ENCODE measurements around the gene TLR2.
A peak's percentile ranks its signal among the peaks of the same experiment; 100 is the strongest.
"Not testable (repeated sequence)": the region's sequence is repeated elsewhere in the genome, so short reads cannot be mapped to it uniquely, and the experiment has no call there.

The TLR2 gene

DNA sequence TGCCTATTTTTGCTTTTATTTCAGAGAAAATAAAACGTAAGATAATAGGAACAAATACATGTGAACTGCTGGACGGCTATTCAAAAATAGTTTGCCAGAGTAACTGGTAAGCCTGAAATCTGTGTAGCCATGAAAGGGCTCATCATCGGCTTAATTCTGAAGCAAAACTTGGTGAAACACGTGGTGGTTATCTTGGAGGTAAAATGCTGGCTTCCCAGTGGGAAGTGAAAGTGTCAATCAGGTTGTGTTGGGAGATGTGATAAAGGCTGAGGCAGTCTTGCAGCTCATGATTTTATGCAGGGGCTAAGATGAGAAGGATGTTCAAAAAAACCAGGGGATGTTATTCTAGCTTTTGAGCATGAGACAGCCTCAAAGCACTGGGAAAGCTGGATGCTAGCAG lies 36.1 kb upstream of the TLR2 start:
- Histone ChIP-seq H3K9me3 (no peaks in the 10 kb centered on the region), H3K36me3 (replicated peaks) (no peaks in the 10 kb centered on the region), H3K4me1 (peaks cover 2% of the 10 kb centered on the region; the same call in 1 of the 2 replicates), H3K4me3 (no peak overlapping the region), H3K27me3 (ENCODE audit: low read depth) (no peaks in the 10 kb centered on the region)
- in situ Hi-C loops (cut with MboI; ENCODE audit: low sequenced_read_pairs), result no loop called here
- DNase-seq (ENCODE audit: low spot score in 2 of 2), result no peak

DNA sequence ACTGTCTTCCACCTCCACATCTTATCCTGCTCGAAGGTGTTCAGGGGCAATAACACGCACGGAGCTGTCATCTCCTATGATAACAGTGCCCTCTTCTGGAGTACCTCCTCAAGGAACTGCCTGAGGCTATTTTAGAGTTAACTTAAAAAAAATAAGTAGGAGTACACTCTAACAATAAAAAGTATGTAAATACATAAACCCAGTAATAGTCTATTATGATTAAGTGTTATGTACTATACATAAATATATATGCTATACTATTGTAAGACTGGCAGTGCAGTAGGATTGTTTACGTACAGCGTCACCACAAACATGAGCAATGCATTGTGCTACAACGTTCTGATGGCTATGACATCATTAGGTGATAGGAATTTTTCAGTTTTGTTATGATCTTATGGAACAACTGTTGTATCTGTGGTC lies 34.5 kb upstream of the TLR2 start:
- H3K36me3 ChIP-seq (replicated peaks), result no peaks in the 10 kb centered on the region
- peak; percentile 23 to 49 for DNase-seq (ENCODE audit: low spot score in 2 of 2)
- no peaks in the 10 kb centered on the region for H3K9me3 ChIP-seq
- H3K4me3 ChIP-seq, result no peak overlapping the region
- in situ Hi-C loops (cut with MboI; ENCODE audit: low sequenced_read_pairs), result no loop called here
- H3K4me1 ChIP-seq, result no peaks in the 10 kb centered on the region
- H3K27me3 ChIP-seq (ENCODE audit: low read depth), result no peaks in the 10 kb centered on the region

DNA sequence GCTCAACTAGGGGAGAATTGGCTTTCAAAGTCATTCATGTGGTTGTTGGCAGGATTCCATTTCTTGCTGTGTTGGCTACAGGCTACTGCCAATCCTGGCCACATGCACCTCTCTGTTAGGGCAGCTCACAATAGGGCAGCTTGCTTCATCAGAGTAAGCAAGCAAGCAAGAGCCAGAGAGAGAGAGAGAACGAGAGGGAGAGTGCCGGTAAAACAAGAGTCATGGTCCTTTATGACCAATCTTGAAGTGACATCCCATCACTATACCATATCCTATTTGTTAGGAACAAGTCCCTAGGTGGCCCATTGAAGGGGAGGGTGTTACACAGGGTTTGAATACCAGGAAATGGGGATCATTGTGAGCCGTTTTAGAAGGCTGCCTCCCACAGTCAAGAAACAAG lies 33.0 kb upstream of the TLR2 start:
- in situ Hi-C loops (cut with MboI; ENCODE audit: low sequenced_read_pairs), result no loop called here
- no peaks in the 10 kb centered on the region for H3K27me3 ChIP-seq (ENCODE audit: low read depth)
- no peak for DNase-seq (ENCODE audit: low spot score in 2 of 2)
- H3K9me3 ChIP-seq, result no peaks in the 10 kb centered on the region
- no peaks in the 10 kb centered on the region for H3K36me3 ChIP-seq (replicated peaks)
- H3K4me1 ChIP-seq, result no peaks in the 10 kb centered on the region
- H3K4me3 ChIP-seq, result no peak overlapping the region

DNA sequence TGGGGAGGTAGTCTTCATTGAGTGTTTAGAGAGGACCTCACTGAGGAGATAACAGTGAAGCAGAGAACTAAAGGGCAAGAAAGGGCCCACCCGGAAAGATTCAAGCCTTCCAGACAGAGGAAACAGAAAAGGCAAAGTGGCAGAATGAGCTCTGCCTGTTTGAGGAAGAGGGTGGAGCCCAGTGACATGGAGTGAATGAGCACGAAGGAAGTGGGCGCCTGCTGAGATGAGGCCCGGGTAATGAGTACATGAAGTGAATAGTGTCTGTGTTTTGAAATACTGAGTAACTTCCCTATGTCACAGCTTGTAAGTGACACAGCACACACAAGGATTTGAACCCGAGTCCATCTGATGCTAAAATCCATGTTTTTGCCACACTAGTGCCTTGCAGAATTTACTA lies 32.5 kb upstream of the TLR2 start:
- no peak for DNase-seq (ENCODE audit: low spot score in 2 of 2)
- Histone ChIP-seq H3K27me3 (ENCODE audit: low read depth) (no peaks in the 10 kb centered on the region), H3K4me1 (no peaks in the 10 kb centered on the region), H3K4me3 (no peak overlapping the region), H3K36me3 (replicated peaks) (no peaks in the 10 kb centered on the region), H3K9me3 (no peaks in the 10 kb centered on the region)
- in situ Hi-C loops (cut with MboI; ENCODE audit: low sequenced_read_pairs), result no loop called here

DNA sequence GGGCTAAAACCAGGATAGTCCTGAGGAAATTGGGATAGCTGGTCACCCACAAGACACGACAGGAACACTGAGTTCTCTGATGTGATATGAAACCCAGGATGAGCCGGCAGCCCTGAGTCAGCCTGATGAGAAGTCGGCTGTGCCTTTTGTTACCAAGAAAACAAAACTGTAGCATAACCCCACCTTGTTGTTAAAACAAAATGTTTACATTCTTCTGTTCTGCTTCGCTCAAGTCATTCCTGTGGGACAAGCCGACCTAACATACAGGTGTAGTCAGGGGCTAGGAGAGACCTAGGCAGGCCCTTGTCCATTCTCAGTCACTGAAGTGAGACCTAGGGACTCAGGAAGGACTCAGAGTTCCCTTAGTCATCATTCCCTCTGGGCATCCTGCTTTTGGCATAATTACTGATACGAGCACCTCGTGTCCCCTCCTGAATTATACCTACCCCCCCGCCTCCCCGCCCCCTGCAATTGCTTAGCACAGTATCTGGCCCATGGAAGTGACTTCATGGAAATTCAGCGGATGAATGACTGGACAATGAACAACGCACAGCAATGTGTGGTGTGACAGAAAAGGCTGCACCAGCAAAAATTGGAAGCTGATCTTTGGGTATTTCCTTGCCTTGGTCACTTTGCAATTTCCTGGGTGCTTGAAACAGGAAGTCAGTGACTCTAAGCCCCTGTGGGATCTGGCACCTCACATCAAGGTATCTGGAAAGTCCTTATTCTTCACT lies 31.9 kb upstream of the TLR2 start:
- H3K4me3 ChIP-seq, result no peak overlapping the region
- H3K27me3 ChIP-seq (ENCODE audit: low read depth), result no peaks in the 10 kb centered on the region
- DNase-seq (ENCODE audit: low spot score in 2 of 2), result no peak
- no peaks in the 10 kb centered on the region for H3K4me1 ChIP-seq
- in situ Hi-C loops (cut with MboI; ENCODE audit: low sequenced_read_pairs), result no loop called here
- H3K9me3 ChIP-seq, result no peaks in the 10 kb centered on the region
- H3K36me3 ChIP-seq (replicated peaks), result no peaks in the 10 kb centered on the region

DNA sequence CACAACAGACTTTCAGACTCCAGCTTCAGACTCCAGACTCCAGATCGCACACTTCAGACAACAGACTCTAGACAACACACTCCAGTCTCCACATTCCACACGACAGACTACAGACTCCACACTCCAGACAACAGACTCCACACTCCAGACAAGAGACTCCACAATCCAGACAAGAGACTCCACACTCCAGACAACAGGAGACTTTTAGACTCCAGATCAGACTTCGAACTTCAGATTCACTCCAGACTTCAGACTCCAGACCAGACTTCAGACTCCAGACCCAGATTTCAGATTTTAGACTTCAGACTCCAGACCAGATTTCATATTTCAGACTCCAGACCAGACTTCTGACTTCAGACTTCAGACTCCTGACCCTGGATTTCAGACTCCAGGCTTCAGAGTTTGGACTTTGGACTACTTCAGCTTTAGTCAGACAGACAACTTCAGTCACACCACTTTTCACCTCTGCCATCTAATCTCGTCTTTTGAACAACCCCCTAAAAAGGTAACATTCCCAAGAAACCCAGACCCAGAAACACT lies 29.0 kb upstream of the TLR2 start:
- in situ Hi-C loops (cut with MboI; ENCODE audit: low sequenced_read_pairs), result no loop called here
- H3K4me1 ChIP-seq, result no peaks in the 10 kb centered on the region
- no peak for DNase-seq (ENCODE audit: low spot score in 2 of 2)
- H3K4me3 ChIP-seq, result no peak overlapping the region
- no peaks in the 10 kb centered on the region for H3K27me3 ChIP-seq (ENCODE audit: low read depth)
- no peaks in the 10 kb centered on the region for H3K36me3 ChIP-seq (replicated peaks)
- no peaks in the 10 kb centered on the region for H3K9me3 ChIP-seq

DNA sequence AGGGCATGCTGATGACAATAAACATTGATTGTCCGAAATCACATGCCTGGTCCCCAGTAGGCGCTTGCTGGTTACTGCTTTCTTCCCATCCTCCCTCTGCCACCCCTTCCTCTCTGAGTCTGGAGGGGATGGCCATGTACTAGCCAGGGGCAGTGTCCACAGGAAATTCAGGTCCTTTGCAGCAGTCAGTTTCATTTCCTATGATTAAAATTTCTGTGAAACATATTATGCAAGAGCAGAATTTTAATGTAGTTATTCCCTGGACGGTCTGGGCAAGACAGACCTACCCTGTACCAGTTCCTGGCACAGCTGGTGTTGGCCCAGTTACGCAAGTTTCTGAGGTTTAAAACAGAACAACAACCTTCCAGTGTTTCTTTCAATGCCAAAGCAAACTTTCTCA lies 28.2 kb upstream of the TLR2 start:
- in situ Hi-C loops (cut with MboI; ENCODE audit: low sequenced_read_pairs), result no loop called here
- no peaks in the 10 kb centered on the region for H3K4me1 ChIP-seq
- H3K27me3 ChIP-seq (ENCODE audit: low read depth), result no peaks in the 10 kb centered on the region
- no peaks in the 10 kb centered on the region for H3K9me3 ChIP-seq
- DNase-seq (ENCODE audit: low spot score in 2 of 2), result no peak
- no peaks in the 10 kb centered on the region for H3K36me3 ChIP-seq (replicated peaks)
- no peak overlapping the region for H3K4me3 ChIP-seq

DNA sequence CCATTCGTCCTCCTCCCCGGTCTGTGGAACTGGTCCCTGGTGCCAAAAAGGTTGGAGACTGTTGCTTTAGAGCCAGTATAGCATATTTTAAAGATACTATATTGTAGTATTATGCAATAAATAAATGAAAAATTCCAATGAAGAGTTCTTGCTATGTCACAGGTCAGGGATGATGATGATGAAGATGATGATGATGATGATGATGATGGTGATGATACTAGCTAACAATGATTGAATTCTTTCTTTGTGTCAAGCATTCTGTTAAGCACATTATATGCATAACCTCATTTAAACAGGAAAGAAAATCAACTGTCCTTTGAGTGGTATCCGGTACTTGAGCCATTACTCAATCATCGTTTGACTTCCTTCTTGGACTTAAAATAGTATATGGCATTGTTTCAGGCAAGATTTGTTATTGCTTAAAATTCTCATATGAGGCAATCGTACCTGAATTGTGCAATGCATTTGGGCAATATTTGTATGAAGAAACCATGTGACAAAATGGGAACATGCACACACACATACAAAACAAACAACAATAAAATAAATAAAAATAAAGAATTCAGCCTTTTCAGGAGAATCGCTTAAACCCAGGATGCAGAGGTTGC lies 22.8 kb upstream of the TLR2 start:
- Histone ChIP-seq H3K4me3 (no peak overlapping the region), H3K9me3 (no peaks in the 10 kb centered on the region), H3K4me1 (no peaks in the 10 kb centered on the region), H3K36me3 (replicated peaks) (no peaks in the 10 kb centered on the region), H3K27me3 (ENCODE audit: low read depth) (no peaks in the 10 kb centered on the region; the same call in 1 of the 2 replicates)
- no peak for DNase-seq (ENCODE audit: low spot score in 2 of 2)
- in situ Hi-C loops (cut with MboI; ENCODE audit: low sequenced_read_pairs), result no loop called here

DNA sequence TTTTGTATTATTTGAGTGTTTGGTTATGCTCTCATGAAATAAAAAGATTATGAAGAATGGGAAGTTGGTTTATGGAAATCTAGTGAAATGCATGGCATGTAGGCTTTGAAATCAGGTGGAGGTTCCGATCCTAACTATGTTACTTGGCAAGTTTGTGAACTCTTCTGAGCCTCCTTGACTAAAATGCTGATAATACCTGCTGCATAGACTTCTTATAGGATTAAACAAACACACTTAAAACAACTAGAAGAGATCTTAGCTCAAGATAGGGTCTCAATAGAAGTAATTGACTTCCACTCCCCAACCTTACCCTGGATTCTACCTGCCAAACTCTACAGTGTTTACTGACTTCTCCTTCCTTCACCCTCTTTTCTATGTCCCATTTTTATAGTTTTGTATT lies 22.2 kb upstream of the TLR2 start:
- Histone ChIP-seq H3K27me3 (ENCODE audit: low read depth) (no peaks in the 10 kb centered on the region; the same call in 1 of the 2 replicates), H3K9me3 (no peaks in the 10 kb centered on the region), H3K4me3 (no peak overlapping the region), H3K36me3 (replicated peaks) (no peaks in the 10 kb centered on the region), H3K4me1 (no peaks in the 10 kb centered on the region)
- no peak for DNase-seq (ENCODE audit: low spot score in 2 of 2)
- in situ Hi-C loops (cut with MboI; ENCODE audit: low sequenced_read_pairs), result no loop called here

DNA sequence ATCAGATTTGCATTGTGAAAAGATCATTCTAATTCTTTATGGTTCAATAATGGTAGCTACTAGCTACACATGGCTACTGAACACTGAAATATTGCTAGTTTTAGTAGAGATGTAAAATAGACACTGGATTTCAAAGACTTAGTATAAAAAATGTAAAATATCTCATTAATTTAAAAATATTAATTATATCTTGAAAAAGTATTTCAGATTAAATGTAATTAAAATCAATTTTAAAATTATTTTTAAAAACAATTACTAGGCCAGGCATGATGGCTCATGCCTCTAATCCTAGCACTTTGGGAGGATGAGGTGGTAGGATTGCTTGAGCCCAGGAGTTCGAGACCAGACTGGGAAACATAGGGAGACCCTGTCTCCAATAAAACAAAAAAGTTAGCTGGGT lies 20.4 kb upstream of the TLR2 start:
- peaks cover 2% of the 10 kb centered on the region; the same call in 1 of the 2 replicates for H3K27me3 ChIP-seq (ENCODE audit: low read depth)
- no peaks in the 10 kb centered on the region for H3K36me3 ChIP-seq (replicated peaks)
- H3K4me3 ChIP-seq, result no peak overlapping the region
- no peaks in the 10 kb centered on the region for H3K9me3 ChIP-seq
- no peaks in the 10 kb centered on the region for H3K4me1 ChIP-seq
- in situ Hi-C loops (cut with MboI; ENCODE audit: low sequenced_read_pairs), result no loop called here
- DNase-seq (ENCODE audit: low spot score in 2 of 2), result no peak

DNA sequence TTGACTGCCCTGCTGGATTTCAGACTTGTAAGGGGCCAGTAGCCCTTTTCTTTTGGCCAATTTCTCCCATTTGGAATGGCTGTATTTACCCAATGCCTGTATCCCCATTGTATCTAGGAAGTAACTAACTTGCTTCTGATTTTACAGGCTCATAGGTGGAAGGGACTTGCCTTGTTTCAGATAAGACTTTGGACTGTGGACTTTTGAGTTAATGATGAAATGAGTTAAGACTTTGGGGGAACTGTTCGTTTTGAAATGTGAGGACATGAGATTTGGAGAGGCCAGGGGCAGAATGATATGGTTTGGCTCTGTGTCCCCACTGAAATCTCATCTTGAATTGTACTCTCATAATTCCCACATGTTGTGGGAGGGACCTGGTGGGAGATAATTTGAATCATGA lies 17.6 kb upstream of the TLR2 start:
- H3K4me3 ChIP-seq; in situ Hi-C loops (cut with MboI; ENCODE audit: low sequenced_read_pairs); H3K4me1 ChIP-seq; H3K36me3 ChIP-seq (replicated peaks); H3K27me3 ChIP-seq (ENCODE audit: low read depth); H3K9me3 ChIP-seq; DNase-seq (ENCODE audit: low spot score in 2 of 2): not testable (repeated sequence)

DNA sequence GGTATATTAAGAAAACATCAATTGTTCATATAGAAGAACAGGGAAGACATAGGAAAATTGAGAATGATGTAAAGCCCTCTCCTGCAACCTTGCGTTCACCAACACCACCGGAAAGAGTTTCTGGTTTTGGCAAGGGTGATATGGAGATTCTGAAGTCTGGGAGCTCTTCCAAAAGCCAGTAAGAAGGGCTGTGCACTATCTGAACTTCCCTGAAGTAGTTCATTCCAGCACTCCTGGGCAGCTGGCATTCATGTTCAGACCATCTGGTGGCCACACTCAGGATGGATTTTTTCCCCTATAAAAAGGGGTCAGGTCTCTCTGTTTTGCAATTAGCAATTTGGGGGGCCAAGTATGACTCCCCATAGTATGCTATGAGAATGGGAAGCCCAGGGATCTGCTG lies 15.4 kb upstream of the TLR2 start:
- Histone ChIP-seq H3K4me1 (no peaks in the 10 kb centered on the region), H3K36me3 (replicated peaks) (no peaks in the 10 kb centered on the region), H3K9me3 (no peaks in the 10 kb centered on the region), H3K27me3 (ENCODE audit: low read depth) (0 out of 2 replicates have a peak, but pooled peaks cover 2% of the 10 kb centered on the region), H3K4me3 (no peak overlapping the region)
- in situ Hi-C loops (cut with MboI; ENCODE audit: low sequenced_read_pairs), result no loop called here
- DNase-seq (ENCODE audit: low spot score in 2 of 2), result no peak

DNA sequence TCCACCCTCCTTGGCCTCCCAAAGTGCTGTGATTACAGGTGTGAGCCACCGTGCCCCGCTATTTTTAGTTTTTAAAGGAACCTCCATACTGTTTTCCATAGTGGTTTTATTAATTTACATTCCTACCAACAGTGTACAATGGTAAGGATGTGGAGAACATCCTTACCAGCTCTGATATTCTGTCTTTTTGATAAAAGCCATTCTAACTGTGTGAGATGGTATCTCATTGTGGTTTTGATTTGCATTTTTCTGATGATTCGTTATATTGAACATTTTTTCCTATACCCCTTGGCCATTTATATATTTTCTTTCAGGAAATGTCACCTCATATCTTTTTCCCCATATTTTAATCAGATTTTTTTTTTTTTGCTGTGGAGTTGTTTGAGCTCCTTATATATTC lies 14.2 kb upstream of the TLR2 start:
- no peak for DNase-seq (ENCODE audit: low spot score in 2 of 2)
- Histone ChIP-seq H3K9me3 (no peaks in the 10 kb centered on the region), H3K27me3 (ENCODE audit: low read depth) (0 out of 2 replicates have a peak, but pooled peaks cover 2% of the 10 kb centered on the region), H3K4me3 (no peak overlapping the region), H3K36me3 (replicated peaks) (no peaks in the 10 kb centered on the region), H3K4me1 (no peaks in the 10 kb centered on the region)
- in situ Hi-C loops (cut with MboI; ENCODE audit: low sequenced_read_pairs), result no loop called here

DNA sequence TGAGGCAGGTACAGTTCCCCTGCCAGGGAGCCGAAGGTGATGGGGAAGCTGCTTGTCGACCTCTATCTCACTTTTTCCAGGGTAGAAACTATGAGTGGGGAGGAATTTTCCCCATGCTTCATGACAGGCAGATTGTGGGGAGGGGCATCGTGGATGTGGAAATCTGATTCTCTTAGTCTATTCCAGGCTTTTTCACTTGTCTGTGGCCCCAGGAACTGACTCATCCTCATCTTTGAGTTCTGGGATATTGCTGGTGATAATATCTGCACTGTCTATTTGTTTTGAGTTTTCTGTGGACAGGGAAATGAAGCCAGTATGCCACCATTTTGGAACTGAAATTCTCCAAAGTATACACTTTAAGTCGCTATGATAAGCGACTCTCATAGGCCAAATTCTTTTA lies 7.6 kb upstream of the TLR2 start:
- DNase-seq (ENCODE audit: low spot score in 2 of 2), result no peak
- Histone ChIP-seq H3K27me3 (ENCODE audit: low read depth) (no peaks in the 10 kb centered on the region), H3K4me3 (no peak overlapping the region), H3K36me3 (replicated peaks) (no peaks in the 10 kb centered on the region), H3K4me1 (no peaks in the 10 kb centered on the region), H3K9me3 (no peaks in the 10 kb centered on the region)
- in situ Hi-C loops (cut with MboI; ENCODE audit: low sequenced_read_pairs), result no loop called here

All from HAP-1 (cell line).